Loucy (cell line): Measurements from ENCODE around the gene NAGPA.

ENCODE experiments used
- H2AFZ ChIP-seq: fragments of 200-600 bp; sonication (generic); 2 replicates; pipeline ENCODE4 v1.6.0; 2016; ENCODE audit warnings: antibody characterized with exemption, mild to moderate bottlenecking, low read length, moderate library complexity
- H3F3A ChIP-seq: fragments of 200-600 bp; 2 replicates; pipeline ENCODE4 v1.6.0; 2016; ENCODE audit warnings: antibody characterized with exemption, low read depth, mild to moderate bottlenecking
- H3K27me3 ChIP-seq: fragments of 200-600 bp; sonication (generic); 2 replicates; pipeline ENCODE4 v1.6.1; 2014; ENCODE audit warnings: low read length, mild to moderate bottlenecking; ENCODE audit not compliant: insufficient read depth, poor library complexity, severe bottlenecking
- H3K36me3 ChIP-seq: fragments of 200-600 bp; sonication (generic); 2 replicates; pipeline ENCODE4 v1.6.1; 2016; ENCODE audit warnings: low read length; ENCODE audit not compliant: insufficient read depth
- H3K4me1 ChIP-seq: fragments of 200-600 bp; sonication (generic); 2 replicates; pipeline ENCODE4 v1.5.1; 2014; ENCODE audit warnings: low read length, mild to moderate bottlenecking; ENCODE audit not compliant: insufficient read depth, poor library complexity, severe bottlenecking
- H3K4me2 ChIP-seq: fragments of 200-600 bp; sonication (generic); 2 replicates; pipeline ENCODE4 v1.6.0; 2014; ENCODE audit warnings: antibody characterized with exemption, low read length, low read depth, mild to moderate bottlenecking; ENCODE audit not compliant: poor library complexity, severe bottlenecking
- H3K4me3 ChIP-seq: fragments of 200-600 bp; sonication (generic); 2 replicates; pipeline ENCODE4 v1.5.1; 2014; ENCODE audit warnings: low read length, mild to moderate bottlenecking, mixed read lengths; ENCODE audit not compliant: poor library complexity, severe bottlenecking
- H3K79me2 ChIP-seq: fragments of 200-600 bp; sonication (generic); 2 replicates; pipeline ENCODE4 v1.6.1; 2014; ENCODE audit warnings: low read length; ENCODE audit not compliant: insufficient read depth
- H3K9ac ChIP-seq: fragments of 200-600 bp; sonication (generic); 2 replicates; pipeline ENCODE4 v1.6.0; 2014; ENCODE audit warnings: mild to moderate bottlenecking, low read depth, low read length, moderate library complexity; ENCODE audit not compliant: poor library complexity, severe bottlenecking
- H3K9me2 ChIP-seq: fragments of 200-600 bp; sonication (generic); replicated peaks from 2 replicates; pipeline ENCODE4 v1.6.1; 2016; ENCODE audit warnings: low read depth, low read length, mixed read lengths
- H3K9me3 ChIP-seq: fragments of 200-600 bp; sonication (generic); 2 replicates; pipeline ENCODE4 v1.6.1; 2014; ENCODE audit warnings: mild to moderate bottlenecking, antibody characterized with exemption, low read length, low read depth; ENCODE audit not compliant: insufficient read depth
- H4K20me1 ChIP-seq: fragments of 200-600 bp; sonication (generic); 2 replicates; pipeline ENCODE4 v1.6.0; 2014; ENCODE audit warnings: antibody characterized with exemption, low read length, mild to moderate bottlenecking; ENCODE audit not compliant: insufficient read depth, poor library complexity, severe bottlenecking
- CTCF ChIP-seq: fragments of 200-600 bp; sonication (generic); conservative IDR thresholded peaks from 2 replicates; pipeline ENCODE4 v1.5.1; 2014; ENCODE audit warnings: mild to moderate bottlenecking, antibody characterized with exemption, low read length
- EZH2phosphoT487 ChIP-seq: fragments of 200-600 bp; IDR thresholded peaks from 2 replicates; pipeline ENCODE4 v1.6.1; 2018; ENCODE audit warnings: antibody characterized with exemption, mild to moderate bottlenecking, moderate library complexity, borderline replicate concordance

Gene NAGPA

GRCh38 chr16:5008311-5008731, 25.4 kb downstream of the NAGPA start:
- Histone ChIP-seq H3K4me1 (no peaks in the 10 kb centered on the region), H3K4me3 (no peak overlapping the region), H3K79me2 (no peaks in the 10 kb centered on the region), H4K20me1 (no peaks in the 10 kb centered on the region), H3F3A (no peaks in the 10 kb centered on the region), H3K9me3 (no peaks in the 10 kb centered on the region), H3K36me3 (no peaks in the 10 kb centered on the region), H3K27me3 (no peaks in the 10 kb centered on the region), H2AFZ (no peak overlapping the region), H3K9me2 (no peaks in the 10 kb centered on the region), H3K4me2 (no peak overlapping the region), H3K9ac (no peak overlapping the region)
- TF ChIP-seq CTCF (no peak), EZH2phosphoT487 (no peak)

GRCh38 chr16:5007256-5007655, 26.5 kb downstream of the NAGPA start:
- TF ChIP-seq EZH2phosphoT487: no peak
- no peak for TF ChIP-seq CTCF
- Histone ChIP-seq H3K9me2 (no peaks in the 10 kb centered on the region), H3K27me3 (no peaks in the 10 kb centered on the region), H3F3A (no peaks in the 10 kb centered on the region), H3K9me3 (no peaks in the 10 kb centered on the region), H3K4me1 (no peaks in the 10 kb centered on the region), H3K9ac (no peak overlapping the region), H2AFZ (no peak overlapping the region), H4K20me1 (no peaks in the 10 kb centered on the region), H3K4me3 (no peak overlapping the region), H3K4me2 (no peak overlapping the region), H3K79me2 (no peaks in the 10 kb centered on the region), H3K36me3 (no peaks in the 10 kb centered on the region)

GRCh38 chr16:5006348-5007193, 27.2 kb downstream of the NAGPA start:
- Histone ChIP-seq H2AFZ (no peak overlapping the region), H3K27me3 (no peaks in the 10 kb centered on the region), H3K79me2 (no peaks in the 10 kb centered on the region), H3K36me3 (no peaks in the 10 kb centered on the region), H3K9me3 (no peaks in the 10 kb centered on the region), H3K4me2 (no peak overlapping the region), H4K20me1 (no peaks in the 10 kb centered on the region), H3K9ac (no peak overlapping the region), H3K4me1 (no peaks in the 10 kb centered on the region), H3F3A (no peaks in the 10 kb centered on the region), H3K4me3 (no peak overlapping the region), H3K9me2 (no peaks in the 10 kb centered on the region)
- no peak for TF ChIP-seq CTCF
- no peak for TF ChIP-seq EZH2phosphoT487
